SK-N-SH (cell line): ENCODE results near the gene SLBP. TPM values are rescaled to one million over a fixed set of nuclear protein-coding genes. Genes with fewer than 3 reads are reported as not detected.

Experiments used
- CTCF ChIA-PET: fragments of 300-600, 350-600 bp; formaldehyde crosslinking; extraction: SDS; loops from one replicate; lab custom pipeline; 2021; lab: Yijun Ruan, JAX
- POLR2A ChIA-PET: fragments of 350-600 bp; sonication (Branson Sonifier 250); formaldehyde crosslinking; extraction: SDS; loops from one replicate; lab custom pipeline; 2020; ENCODE audit warnings: antibody characterized with exemption, inconsistent platforms; lab: Yijun Ruan, JAX
- DNase-seq: peaks from one replicate; pipeline ENCODE4 v3.0.0; 2012
- H2AFZ ChIP-seq: fragments of 200-600 bp; sonication (generic); 2 replicates; pipeline ENCODE4 v1.8.1; 2016; ENCODE audit warnings: antibody characterized with exemption, mild to moderate bottlenecking, low read depth
- H3F3A ChIP-seq: fragments of 200-600 bp; sonication (generic); replicated peaks from 2 replicates; pipeline ENCODE3; 2016; ENCODE audit warnings: antibody characterized with exemption, mild to moderate bottlenecking; ENCODE audit not compliant: insufficient read depth
- H3K27ac ChIP-seq, 2 experiments: fragments of 200-500 bp in 1 of 2; fragments of 200-600 bp in 1 of 2; sonication (Bioruptor generic) in 1 of 2; sonication (generic), shearing (Covaris generic) in 1 of 2; 2 replicates each; pipeline versions ENCODE4 v1.5.1 to v1.6.1; 2014 to 2016; ENCODE audit warnings: low read depth in 2 of 2, inconsistent platforms in 1 of 2, low read length in 1 of 2, mild to moderate bottlenecking in 1 of 2, mixed read lengths in 1 of 2
- H3K27me3 ChIP-seq: fragments of 200-600 bp; sonication (generic), shearing (Covaris generic); 2 replicates; pipeline ENCODE4 v1.6.1; 2016; ENCODE audit warnings: mixed run types; ENCODE audit not compliant: insufficient read depth
- H3K36me3 ChIP-seq, 2 experiments: fragments of 200-500 bp in 1 of 2; fragments of 200-600 bp in 1 of 2; sonication (Bioruptor generic) in 1 of 2; sonication (generic) in 1 of 2; replicated peaks in 1 of 2; 2 replicates each; pipeline versions ENCODE3 to v1.5.1; 2014 to 2016; ENCODE audit warnings: low read length in 1 of 2, mild to moderate bottlenecking in 1 of 2; ENCODE audit not compliant: insufficient read depth in 2 of 2, control insufficient read depth in 1 of 2
- H3K4me1 ChIP-seq, 2 experiments: fragments of 200-500 bp in 1 of 2; fragments of 200-600 bp in 1 of 2; sonication (Bioruptor generic) in 1 of 2; sonication (generic), shearing (Covaris generic) in 1 of 2; 2 replicates each; pipeline versions ENCODE4 v1.5.1 to v1.6.1; 2014 to 2016; ENCODE audit warnings: low read depth in 1 of 2, low read length in 1 of 2, mixed run types in 1 of 2; ENCODE audit not compliant: insufficient read depth in 2 of 2, control insufficient read depth in 1 of 2
- H3K4me2 ChIP-seq: fragments of 200-600 bp; sonication (generic), shearing (Covaris generic); 2 replicates; pipeline ENCODE4 v1.6.1; 2017; ENCODE audit warnings: mixed run types
- H3K4me3 ChIP-seq, 2 experiments: fragments of 200-500 bp in 1 of 2; fragments of 200-600 bp in 1 of 2; sonication (Bioruptor generic) in 1 of 2; sonication (generic), shearing (Covaris generic) in 1 of 2; 2 replicates each; pipeline versions ENCODE4 v1.5.1 to v1.8.1; 2014 to 2016; ENCODE audit warnings: low read depth in 2 of 2, inconsistent platforms in 1 of 2, low read length in 1 of 2, mild to moderate bottlenecking in 1 of 2, mixed read lengths in 1 of 2, moderate library complexity in 1 of 2
- H3K79me2 ChIP-seq: fragments of 200-600 bp; sonication (generic); 2 replicates; pipeline ENCODE4 v1.8.1; 2017; ENCODE audit warnings: mild to moderate bottlenecking; ENCODE audit not compliant: insufficient read depth
- H3K9ac ChIP-seq: fragments of 200-600 bp; sonication (generic); 2 replicates; pipeline ENCODE4 v1.6.1; 2017; ENCODE audit warnings: mixed run types
- H3K9me2 ChIP-seq: fragments of 200-600 bp; sonication (generic); 2 replicates; pipeline ENCODE4 v1.6.1; 2017; ENCODE audit warnings: mixed run types
- H3K9me3 ChIP-seq: fragments of 200-600 bp; sonication (generic); 2 replicates; pipeline ENCODE4 v1.6.1; 2017; ENCODE audit warnings: mixed run types, mild to moderate bottlenecking, moderate library complexity
- H4K20me1 ChIP-seq: fragments of 200-600 bp; sonication (generic); 2 replicates; pipeline ENCODE4 v1.6.1; 2017; ENCODE audit warnings: mild to moderate bottlenecking, mixed run types; ENCODE audit not compliant: insufficient read depth
- CHD2 ChIP-seq: fragments of 150-350 bp; IDR thresholded peaks from 2 replicates; pipeline ENCODE4 v1.6.1; 2018; ENCODE audit warnings: low read length; ENCODE audit not compliant: partially characterized antibody
- ELF1 ChIP-seq: IDR thresholded peaks from 2 replicates; pipeline ENCODE4 v1.4.0; 2012
- EZH2phosphoT487 ChIP-seq: fragments of 200-600 bp; sonication (generic); IDR thresholded peaks from 2 replicates; pipeline ENCODE4 v1.6.1; 2017; ENCODE audit warnings: low read depth, mixed run types, mild to moderate bottlenecking, antibody characterized with exemption, moderate library complexity, borderline replicate concordance
- FOXJ3 ChIP-seq: sonication (generic); formaldehyde crosslinking; IDR thresholded peaks from 2 replicates; pipeline ENCODE4 v1.5.1; 2020; ENCODE audit warnings: mild to moderate bottlenecking, missing genetic modification reagents
- FOXM1 ChIP-seq: IDR thresholded peaks from 2 replicates; pipeline ENCODE4 v1.4.0; 2012; ENCODE audit warnings: low read depth, mild to moderate bottlenecking
- GABPA ChIP-seq: IDR thresholded peaks from 2 replicates; pipeline ENCODE4 v1.4.0; 2012; ENCODE audit warnings: low read depth, mild to moderate bottlenecking
- GATA2 ChIP-seq: sonication (generic); formaldehyde crosslinking; IDR thresholded peaks from 2 replicates; pipeline ENCODE4 v1.5.0; 2020; ENCODE audit warnings: mild to moderate bottlenecking, missing genetic modification reagents
- MXI1 ChIP-seq: IDR thresholded peaks from 2 replicates; pipeline ENCODE4 v1.6.1; 2012; ENCODE audit warnings: mild to moderate bottlenecking, low read depth, low read length, improper control_type of control experiment
- NRF1 ChIP-seq: IDR thresholded peaks from 2 replicates; pipeline ENCODE4 v1.6.1; 2012; ENCODE audit warnings: low read depth, mild to moderate bottlenecking, low read length
- POLR2AphosphoS5 ChIP-seq: IDR thresholded peaks from 2 replicates; pipeline ENCODE4 v1.6.1; 2012; ENCODE audit warnings: low read depth, low read length
- RAD21 ChIP-seq: IDR thresholded peaks from 2 replicates; pipeline ENCODE4 v1.6.1; 2012; ENCODE audit warnings: mild to moderate bottlenecking, low read length
- RCOR1 ChIP-seq: fragments of 150-350 bp; IDR thresholded peaks from 2 replicates; pipeline ENCODE4 v1.6.1; 2017; ENCODE audit warnings: antibody characterized with exemption, low read length
- RFX5 ChIP-seq: IDR thresholded peaks from 2 replicates; pipeline ENCODE4 v1.6.1; 2012; ENCODE audit warnings: mild to moderate bottlenecking, improper control_type of control experiment, low read length
- RXRA ChIP-seq: IDR thresholded peaks from 2 replicates; pipeline ENCODE4 v1.4.0; 2012; ENCODE audit warnings: low read depth, mild to moderate bottlenecking, borderline replicate concordance
- SIN3A ChIP-seq: IDR thresholded peaks from 2 replicates; pipeline ENCODE4 v1.6.1; 2012; ENCODE audit warnings: low read depth, mild to moderate bottlenecking, low read length, moderate library complexity, borderline replicate concordance
- TCF12 ChIP-seq: IDR thresholded peaks from 2 replicates; pipeline ENCODE4 v1.4.0; 2012
- TEAD4 ChIP-seq: IDR thresholded peaks from 2 replicates; pipeline ENCODE4 v1.4.0; 2012; ENCODE audit warnings: mild to moderate bottlenecking, borderline replicate concordance; ENCODE audit not compliant: insufficient read depth
- YY1 ChIP-seq: IDR thresholded peaks from 2 replicates; pipeline ENCODE4 v1.4.0; 2012; ENCODE audit warnings: low read depth, mild to moderate bottlenecking
- WGBS: methylation state at CpG from one replicate; pipeline ENCODE4 v1.1.6; 2017; ENCODE audit warnings: low lambda C conversion rate; 5-methylcytosine and 5-hydroxymethylcytosine counted together
- polyA plus RNA-seq, 3 experiments: library from polyadenylated mRNA; depleted of rRNA; stranded (reverse); fragments of >200 nt; gene quantifications; 2 replicates each; pipeline ENCODE4 v1.2.3, GENCODE V29; 2012
- TF ChIP-seq, protein P1 (sequence below): IDR thresholded peaks from 2 replicates; pipeline ENCODE4 v1.4.0; 2012; ENCODE audit warnings: low read depth, borderline replicate concordance
- TF ChIP-seq, protein P2 (sequence below): IDR thresholded peaks from 2 replicates; pipeline ENCODE4; 2012
- TF ChIP-seq, protein P3 (sequence below): fragments of 150-350 bp; IDR thresholded peaks from 2 replicates; pipeline ENCODE4 v1.6.1; 2016; ENCODE audit warnings: mild to moderate bottlenecking, low read depth, low read length
- TF ChIP-seq, protein P4 (sequence below): IDR thresholded peaks from 2 replicates; pipeline ENCODE4 v1.4.0; 2012; ENCODE audit warnings: low read depth

The SLBP gene
- polyA plus RNA-seq, 1 of the 3 experiments (the other 2 are of a cell fraction) = 51.5 TPM

DNA sequence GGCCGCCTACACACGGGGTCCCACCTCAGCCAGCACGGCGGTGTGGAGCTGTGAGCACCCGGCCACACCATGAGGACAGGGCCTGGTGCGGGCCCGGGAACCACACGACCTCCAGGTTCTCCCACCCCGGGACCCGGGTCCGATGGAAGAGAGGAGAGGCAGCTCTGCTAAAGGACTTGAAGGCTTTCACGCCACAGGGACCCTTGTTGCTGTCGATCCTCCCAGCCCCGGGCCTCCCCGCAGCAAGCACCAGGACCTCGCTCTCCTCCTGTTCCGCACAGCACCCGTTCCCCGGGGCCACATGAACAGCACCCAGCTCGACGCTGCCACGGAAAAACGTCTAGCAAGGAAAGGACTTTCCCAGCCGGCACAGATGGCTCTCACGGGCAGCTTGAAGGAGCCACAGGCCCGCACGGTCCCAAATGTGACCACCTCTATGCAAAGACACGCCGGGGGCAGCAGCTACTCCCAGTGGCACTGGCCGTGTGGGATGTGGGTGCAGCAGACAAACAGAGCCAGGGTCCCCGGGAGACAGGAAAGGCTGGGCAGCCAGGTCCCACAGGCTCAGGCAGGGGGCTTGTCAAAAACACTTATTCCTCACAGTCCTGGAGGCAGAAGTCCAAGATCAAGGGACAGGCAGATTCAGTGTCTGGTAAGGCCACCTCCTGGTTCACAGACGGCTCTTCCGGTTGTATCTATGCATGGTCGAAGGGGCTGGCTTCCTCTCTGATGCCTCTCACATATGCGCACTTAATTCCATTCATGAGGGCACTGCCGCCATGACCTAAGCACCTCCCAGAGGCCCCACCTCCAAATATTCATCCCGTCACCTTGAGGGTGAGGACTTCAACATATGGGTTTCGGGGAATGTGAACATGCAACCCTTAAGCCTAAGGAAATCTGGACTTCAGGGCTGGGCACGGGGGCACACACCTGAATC is 52.7 kb downstream of the SLBP start:
- Histone ChIP-seq H3K4me3 (no peak overlapping the region), H3K4me2 (no peak overlapping the region), H3K9me3 (no peaks in the 10 kb centered on the region), H3K9me2 (no peaks in the 10 kb centered on the region), H3K27ac (no peak overlapping the region), H2AFZ (no peak overlapping the region), H3K79me2 (no peaks in the 10 kb centered on the region), H3K4me1 (no peaks in the 10 kb centered on the region; a peak in 1 of 4 replicates), H3K36me3 (peaks cover 0 to 3% of the 10 kb centered on the region in 2 experiments), H3K9ac (no peak overlapping the region), H4K20me1 (no peaks in the 10 kb centered on the region), H3K27me3 (no peaks in the 10 kb centered on the region), H3F3A (no peaks in the 10 kb centered on the region)
- DNase-seq = no peak
- CTCF ChIA-PET = interaction anchor here (1.5 kb wide), 1 partner anchor 12 kb away, joined by 4 read pairs; no protein-coding TSS in a partner anchor
- POLR2A ChIA-PET = no interaction called here
- TF ChIP-seq SIN3A (no peak), CHD2 (no peak), POLR2AphosphoS5 (no peak), EZH2phosphoT487 (no peak), TEAD4 (no peak), TCF12 (no peak), ELF1 (no peak), FOXJ3 (CRISPR knock-in tag) (no peak), GATA2 (no peak), NRF1 (no peak), YY1 (no peak)
- TF ChIP-seq, protein P1, sequence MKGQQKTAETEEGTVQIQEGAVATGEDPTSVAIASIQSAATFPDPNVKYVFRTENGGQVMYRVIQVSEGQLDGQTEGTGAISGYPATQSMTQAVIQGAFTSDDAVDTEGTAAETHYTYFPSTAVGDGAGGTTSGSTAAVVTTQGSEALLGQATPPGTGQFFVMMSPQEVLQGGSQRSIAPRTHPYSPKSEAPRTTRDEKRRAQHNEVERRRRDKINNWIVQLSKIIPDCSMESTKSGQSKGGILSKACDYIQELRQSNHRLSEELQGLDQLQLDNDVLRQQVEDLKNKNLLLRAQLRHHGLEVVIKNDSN = no peak
- TF ChIP-seq, protein P2, sequence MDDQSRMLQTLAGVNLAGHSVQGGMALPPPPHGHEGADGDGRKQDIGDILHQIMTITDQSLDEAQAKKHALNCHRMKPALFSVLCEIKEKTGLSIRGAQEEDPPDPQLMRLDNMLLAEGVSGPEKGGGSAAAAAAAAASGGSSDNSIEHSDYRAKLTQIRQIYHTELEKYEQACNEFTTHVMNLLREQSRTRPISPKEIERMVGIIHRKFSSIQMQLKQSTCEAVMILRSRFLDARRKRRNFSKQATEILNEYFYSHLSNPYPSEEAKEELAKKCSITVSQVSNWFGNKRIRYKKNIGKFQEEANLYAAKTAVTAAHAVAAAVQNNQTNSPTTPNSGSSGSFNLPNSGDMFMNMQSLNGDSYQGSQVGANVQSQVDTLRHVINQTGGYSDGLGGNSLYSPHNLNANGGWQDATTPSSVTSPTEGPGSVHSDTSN = no peak
- TF ChIP-seq, protein P3, sequence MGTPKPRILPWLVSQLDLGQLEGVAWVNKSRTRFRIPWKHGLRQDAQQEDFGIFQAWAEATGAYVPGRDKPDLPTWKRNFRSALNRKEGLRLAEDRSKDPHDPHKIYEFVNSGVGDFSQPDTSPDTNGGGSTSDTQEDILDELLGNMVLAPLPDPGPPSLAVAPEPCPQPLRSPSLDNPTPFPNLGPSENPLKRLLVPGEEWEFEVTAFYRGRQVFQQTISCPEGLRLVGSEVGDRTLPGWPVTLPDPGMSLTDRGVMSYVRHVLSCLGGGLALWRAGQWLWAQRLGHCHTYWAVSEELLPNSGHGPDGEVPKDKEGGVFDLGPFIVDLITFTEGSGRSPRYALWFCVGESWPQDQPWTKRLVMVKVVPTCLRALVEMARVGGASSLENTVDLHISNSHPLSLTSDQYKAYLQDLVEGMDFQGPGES = no peak
- 87% methylated on average over 22 of the region's 39 CpGs for WGBS

DNA sequence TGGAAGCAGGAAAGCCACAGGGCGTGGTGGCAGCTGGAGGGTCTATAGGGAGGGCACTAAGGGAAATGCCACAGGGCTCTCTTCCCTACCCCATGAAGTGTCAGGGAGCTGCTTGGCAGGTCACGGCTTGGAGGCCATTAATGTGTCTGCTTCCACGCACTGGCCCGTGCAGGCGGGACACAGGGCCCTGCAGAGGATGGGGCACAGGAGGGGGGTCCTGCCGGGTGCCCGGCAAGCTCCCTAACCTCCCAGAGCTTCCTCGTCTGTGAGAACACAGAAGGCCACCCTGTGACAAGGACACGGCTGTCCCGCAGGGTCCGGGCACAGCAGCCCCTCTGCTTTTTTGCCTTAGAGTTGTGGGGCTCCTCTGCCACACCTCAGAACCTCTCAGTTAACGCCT is 53.5 kb downstream of the SLBP start:
- H3K9me3 ChIP-seq = no peaks in the 10 kb centered on the region
- H3K36me3 ChIP-seq = peaks cover 0 to 3% of the 10 kb centered on the region in 2 experiments
- H3K4me1 ChIP-seq = no peaks in the 10 kb centered on the region; a peak in 1 of 4 replicates
- DNase-seq = no peak
- H2AFZ ChIP-seq = no peak overlapping the region
- H3K79me2 ChIP-seq = no peaks in the 10 kb centered on the region
- H3F3A ChIP-seq = no peaks in the 10 kb centered on the region
- no peak overlapping the region for H3K4me3 ChIP-seq
- CTCF ChIA-PET = interaction anchor here (0.8 to 1.5 kb wide), 3 partner anchors 12 to 346 kb away, joined by 3 to 4 read pairs (median 3); no protein-coding TSS in a partner anchor
- POLR2A ChIA-PET = no interaction called here
- H3K9ac ChIP-seq = no peak overlapping the region
- 94% methylated on average over 6 of the region's 12 CpGs for WGBS
- no peak overlapping the region for H3K27ac ChIP-seq
- H4K20me1 ChIP-seq = no peaks in the 10 kb centered on the region
- no peaks in the 10 kb centered on the region for H3K27me3 ChIP-seq
- H3K4me2 ChIP-seq = no peak overlapping the region
- no peaks in the 10 kb centered on the region for H3K9me2 ChIP-seq
- TF ChIP-seq RXRA (no peak), TCF12 (no peak), FOXM1 (no peak), MXI1 (no peak), RCOR1 (no peak), ELF1 (no peak), RFX5 (no peak), GABPA (no peak), SIN3A (no peak), RAD21 (no peak), GATA2 (no peak)
- TF ChIP-seq, protein P1 = no peak
- TF ChIP-seq, protein P4, sequence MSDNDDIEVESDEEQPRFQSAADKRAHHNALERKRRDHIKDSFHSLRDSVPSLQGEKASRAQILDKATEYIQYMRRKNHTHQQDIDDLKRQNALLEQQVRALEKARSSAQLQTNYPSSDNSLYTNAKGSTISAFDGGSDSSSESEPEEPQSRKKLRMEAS = no peak
- TF ChIP-seq, protein P3 = no peak
